ENCODE measurements around the gene SUN3.

DNA sequence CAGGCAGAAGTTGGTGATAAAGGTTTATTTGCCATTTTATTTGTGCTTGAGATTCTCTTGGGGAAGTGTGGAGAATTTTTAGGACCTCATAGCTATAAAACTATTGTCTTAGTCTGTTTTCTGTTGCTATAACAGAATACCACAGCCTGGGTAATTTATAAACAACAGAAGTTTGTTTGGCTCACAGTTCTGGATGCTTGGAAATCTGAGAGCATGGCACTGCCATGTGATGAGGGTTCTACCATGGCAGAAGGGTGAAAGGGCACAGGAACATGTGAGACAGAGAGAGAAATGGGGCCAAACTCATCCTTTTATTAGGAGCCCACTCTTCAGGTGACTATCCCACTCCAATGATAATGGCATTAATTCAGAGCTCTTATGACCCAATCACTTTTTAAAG, 12.3 kb downstream of the SUN3 start:
- TF ChIP-seq POLR2AphosphoS5 (IDR thresholded peaks at IDR 0.05; ENCODE audit: low read depth, low read length) (no peak), TCF7L2 (IDR thresholded peaks at IDR 0.05; ENCODE audit: low read depth, low read length) (no peak), SIN3A (IDR thresholded peaks at IDR 0.05; ENCODE audit: borderline replicate concordance, insufficient read depth, low read depth, low read length) (no peak)
- TF ChIP-seq, protein P1, sequence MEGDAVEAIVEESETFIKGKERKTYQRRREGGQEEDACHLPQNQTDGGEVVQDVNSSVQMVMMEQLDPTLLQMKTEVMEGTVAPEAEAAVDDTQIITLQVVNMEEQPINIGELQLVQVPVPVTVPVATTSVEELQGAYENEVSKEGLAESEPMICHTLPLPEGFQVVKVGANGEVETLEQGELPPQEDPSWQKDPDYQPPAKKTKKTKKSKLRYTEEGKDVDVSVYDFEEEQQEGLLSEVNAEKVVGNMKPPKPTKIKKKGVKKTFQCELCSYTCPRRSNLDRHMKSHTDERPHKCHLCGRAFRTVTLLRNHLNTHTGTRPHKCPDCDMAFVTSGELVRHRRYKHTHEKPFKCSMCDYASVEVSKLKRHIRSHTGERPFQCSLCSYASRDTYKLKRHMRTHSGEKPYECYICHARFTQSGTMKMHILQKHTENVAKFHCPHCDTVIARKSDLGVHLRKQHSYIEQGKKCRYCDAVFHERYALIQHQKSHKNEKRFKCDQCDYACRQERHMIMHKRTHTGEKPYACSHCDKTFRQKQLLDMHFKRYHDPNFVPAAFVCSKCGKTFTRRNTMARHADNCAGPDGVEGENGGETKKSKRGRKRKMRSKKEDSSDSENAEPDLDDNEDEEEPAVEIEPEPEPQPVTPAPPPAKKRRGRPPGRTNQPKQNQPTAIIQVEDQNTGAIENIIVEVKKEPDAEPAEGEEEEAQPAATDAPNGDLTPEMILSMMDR (IDR thresholded peaks at IDR 0.05): no peak
- TF ChIP-seq, protein P2, sequence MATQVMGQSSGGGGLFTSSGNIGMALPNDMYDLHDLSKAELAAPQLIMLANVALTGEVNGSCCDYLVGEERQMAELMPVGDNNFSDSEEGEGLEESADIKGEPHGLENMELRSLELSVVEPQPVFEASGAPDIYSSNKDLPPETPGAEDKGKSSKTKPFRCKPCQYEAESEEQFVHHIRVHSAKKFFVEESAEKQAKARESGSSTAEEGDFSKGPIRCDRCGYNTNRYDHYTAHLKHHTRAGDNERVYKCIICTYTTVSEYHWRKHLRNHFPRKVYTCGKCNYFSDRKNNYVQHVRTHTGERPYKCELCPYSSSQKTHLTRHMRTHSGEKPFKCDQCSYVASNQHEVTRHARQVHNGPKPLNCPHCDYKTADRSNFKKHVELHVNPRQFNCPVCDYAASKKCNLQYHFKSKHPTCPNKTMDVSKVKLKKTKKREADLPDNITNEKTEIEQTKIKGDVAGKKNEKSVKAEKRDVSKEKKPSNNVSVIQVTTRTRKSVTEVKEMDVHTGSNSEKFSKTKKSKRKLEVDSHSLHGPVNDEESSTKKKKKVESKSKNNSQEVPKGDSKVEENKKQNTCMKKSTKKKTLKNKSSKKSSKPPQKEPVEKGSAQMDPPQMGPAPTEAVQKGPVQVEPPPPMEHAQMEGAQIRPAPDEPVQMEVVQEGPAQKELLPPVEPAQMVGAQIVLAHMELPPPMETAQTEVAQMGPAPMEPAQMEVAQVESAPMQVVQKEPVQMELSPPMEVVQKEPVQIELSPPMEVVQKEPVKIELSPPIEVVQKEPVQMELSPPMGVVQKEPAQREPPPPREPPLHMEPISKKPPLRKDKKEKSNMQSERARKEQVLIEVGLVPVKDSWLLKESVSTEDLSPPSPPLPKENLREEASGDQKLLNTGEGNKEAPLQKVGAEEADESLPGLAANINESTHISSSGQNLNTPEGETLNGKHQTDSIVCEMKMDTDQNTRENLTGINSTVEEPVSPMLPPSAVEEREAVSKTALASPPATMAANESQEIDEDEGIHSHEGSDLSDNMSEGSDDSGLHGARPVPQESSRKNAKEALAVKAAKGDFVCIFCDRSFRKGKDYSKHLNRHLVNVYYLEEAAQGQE (IDR thresholded peaks at IDR 0.05; ENCODE audit: insufficient read depth in 1 of 2, low read depth in 2 of 2, low read length in 1 of 2): no peak
